Ecto neural progenitor cell (in vitro differentiated cells): ENCODE results near the gene NUP62CL.
"Not testable (repeated sequence)": the region's sequence is repeated elsewhere in the genome, so short reads cannot be mapped to it uniquely, and the experiment has no call there.

ENCODE experiments used
- DNase-seq: peaks from one replicate; pipeline ENCODE4 v3.0.0-alpha.2; 2018; ENCODE audit warnings: low spot score

Gene NUP62CL

DNA sequence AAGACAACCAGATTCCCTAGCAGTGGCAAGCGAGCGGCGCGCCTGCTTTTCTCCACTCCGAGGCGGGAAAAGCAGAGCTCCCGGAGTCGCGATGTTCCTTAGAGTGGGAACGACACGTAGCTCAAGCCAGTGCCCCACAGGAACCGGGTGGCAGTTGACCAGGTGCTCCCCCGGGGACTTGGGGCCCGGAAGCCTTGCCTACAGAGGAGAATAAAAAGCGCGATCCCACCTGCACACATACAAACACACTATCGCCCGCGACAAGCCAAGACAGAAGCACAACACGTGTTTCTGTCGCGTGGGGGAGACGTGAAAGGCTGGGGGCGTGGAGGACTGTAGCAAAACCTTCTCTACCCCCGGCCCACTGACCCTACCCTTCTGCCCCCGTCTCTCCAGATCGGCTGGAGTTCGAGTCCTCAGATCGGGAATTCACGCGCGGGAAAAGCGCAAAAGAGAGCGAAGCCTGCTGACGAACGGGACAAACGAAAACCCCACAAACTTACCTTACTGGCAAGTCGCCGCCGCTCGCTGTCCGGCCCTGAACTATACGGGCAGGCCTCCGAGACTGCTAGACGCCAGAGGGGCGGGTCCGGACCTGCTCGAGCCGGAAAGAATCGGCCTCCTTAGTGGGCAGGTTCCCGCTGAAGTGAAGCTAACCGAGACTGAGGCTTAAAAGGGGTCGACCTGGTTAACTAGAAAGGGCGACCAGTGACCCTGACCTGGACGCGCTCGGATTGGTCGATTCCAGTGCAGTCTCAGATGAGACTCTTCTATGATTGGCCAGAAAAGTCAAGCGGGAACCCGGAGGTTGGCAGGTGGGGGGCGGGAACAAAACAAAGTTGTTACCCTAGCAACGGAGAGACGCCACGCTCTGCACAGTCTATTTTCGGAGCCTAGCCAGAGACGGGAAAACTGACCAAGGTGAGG is at the start of gene NUP62CL, which contains the start of gene DNAAF6:
Gene NUP62CL, minus strand, starts transcription at position 664 of the 927 bp plus-strand sequence. CDS start 31,287 bp downstream, outside the sequence.
Gene DNAAF6, plus strand, starts transcription at position 842 of the 927 bp plus-strand sequence. CDS start 6,265 bp downstream, outside the sequence.
- peak; percentile 89 for DNase-seq

DNA sequence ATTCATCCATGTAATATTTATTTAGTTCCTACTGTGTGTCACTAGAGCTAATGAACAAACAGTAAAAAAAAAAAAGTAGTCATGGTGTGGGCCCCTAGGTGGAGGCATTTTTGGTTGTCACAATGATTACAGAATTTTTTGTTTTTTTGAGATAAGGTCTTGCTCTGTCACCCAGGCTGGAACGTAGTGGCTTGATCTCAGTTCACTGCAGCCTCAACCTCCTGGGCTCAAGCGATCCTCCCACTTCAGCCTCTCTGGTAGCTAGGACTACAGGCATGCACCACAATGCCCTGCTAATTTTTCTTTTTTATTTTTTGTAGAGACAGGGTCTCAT is 22.2 kb upstream of the NUP62CL start:
- DNase-seq = no peak

DNA sequence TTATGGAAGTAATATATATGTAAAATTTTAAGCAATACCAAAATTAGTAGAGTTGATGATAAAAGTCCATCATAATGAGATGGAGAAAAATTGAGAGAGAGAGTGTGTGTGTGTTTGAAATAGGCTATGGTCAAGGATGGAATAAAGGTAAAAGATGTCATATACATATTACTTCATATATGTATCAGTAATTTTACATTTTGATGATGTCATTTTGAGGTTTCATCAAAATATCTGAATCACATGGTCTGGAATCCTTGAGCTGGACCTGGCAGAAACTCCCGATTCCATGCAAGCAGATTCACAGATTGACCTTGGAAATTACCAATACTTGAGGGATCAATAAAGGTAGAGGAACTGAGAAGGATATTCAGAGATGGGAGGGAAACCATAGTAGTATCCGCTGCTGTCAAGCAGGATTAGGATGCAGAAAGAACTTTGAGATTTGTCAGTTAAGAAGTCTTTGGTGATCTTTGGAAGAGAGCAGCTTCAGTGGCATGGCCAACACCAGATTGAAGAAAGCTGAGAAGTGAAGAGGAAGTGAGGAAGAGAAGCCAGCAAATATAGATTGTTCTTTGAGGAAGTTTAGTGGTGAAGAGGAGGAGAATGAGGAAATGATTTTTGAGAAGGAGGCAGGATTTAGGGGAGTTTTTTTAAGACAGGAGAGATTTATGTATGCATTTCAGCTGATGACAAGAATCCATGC is 21.7 kb upstream of the NUP62CL start:
- no peak for DNase-seq

DNA sequence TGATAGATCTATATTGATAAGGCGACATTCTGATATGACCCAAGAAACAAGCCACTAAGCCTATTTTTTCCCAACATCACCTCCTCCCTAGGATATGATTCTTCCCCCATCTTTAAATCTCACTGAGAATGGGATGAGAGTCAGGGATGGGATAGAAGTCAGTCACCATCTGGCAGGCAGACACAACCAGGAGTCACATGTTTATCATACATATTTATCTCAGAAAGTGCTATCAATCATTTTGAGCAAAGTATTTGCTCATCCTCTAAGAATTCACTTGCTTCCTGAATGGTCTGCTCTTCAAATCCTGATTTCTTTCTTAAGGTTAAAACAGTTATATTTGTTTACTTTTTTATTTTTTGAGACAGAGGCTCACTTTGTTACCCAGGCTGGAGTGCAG is 20.5 kb upstream of the NUP62CL start:
- no peak for DNase-seq

GRCh38 chrX:107213477-107213876 is 7.2 kb upstream of the NUP62CL start:
- no peak for DNase-seq

DNA sequence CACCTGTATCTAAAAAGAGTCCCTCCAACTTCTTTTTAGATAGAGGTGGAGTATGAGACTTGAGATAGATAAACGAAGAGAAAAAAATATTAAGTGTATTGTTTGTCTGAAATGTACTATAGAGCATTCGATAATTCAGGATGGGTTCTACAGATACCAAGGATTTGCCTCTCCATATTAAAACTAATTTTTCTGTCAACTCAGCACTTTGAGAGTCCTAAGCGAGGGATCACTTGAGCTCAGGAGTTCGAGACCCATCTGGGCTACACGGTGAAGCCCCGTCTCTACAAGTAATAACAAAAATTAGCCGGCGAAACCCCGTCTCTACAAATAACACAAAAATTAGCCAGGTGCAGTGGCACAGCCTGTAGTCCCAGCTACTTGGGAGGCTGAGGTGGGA is 1.7 kb upstream of the NUP62CL start:
- DNase-seq = no peak

GRCh38 chrX:107207089-107207488 is 856 bp upstream of the NUP62CL start:
- no peak for DNase-seq

GRCh38 chrX:107206697-107207065 is 448 bp upstream of the NUP62CL start:
- no peak for DNase-seq

DNA sequence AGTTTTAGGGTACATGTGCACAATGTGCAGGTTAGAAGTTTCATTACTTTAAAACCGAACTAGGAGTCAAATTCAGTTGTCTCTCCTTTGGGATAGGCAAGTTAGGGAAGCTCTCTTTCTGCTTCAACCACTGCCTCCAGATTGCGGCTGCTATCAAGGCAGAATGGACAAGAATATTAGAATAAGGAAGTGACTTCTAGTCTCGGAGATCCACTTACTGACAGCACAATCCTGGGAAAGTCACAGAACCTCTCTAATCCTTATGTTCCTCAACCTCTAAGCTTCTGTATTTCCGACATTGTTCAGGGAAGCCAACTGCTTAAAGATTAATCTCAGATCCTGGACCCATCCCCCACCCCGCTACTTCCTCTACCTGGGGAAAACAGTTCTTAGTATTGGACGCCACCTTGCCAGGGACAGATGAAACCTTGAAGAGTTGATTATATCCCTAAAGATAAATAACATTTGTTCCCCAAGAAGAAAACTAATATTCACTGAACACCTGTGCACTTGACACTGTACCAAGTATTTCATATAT is 2.1 kb downstream of the NUP62CL start:
- no peak for DNase-seq

GRCh38 chrX:107199491-107199890 is 6.7 kb downstream of the NUP62CL start:
- no peak for DNase-seq

GRCh38 chrX:107198074-107198473 is 8.2 kb downstream of the NUP62CL start:
- not testable (repeated sequence) for DNase-seq

DNA sequence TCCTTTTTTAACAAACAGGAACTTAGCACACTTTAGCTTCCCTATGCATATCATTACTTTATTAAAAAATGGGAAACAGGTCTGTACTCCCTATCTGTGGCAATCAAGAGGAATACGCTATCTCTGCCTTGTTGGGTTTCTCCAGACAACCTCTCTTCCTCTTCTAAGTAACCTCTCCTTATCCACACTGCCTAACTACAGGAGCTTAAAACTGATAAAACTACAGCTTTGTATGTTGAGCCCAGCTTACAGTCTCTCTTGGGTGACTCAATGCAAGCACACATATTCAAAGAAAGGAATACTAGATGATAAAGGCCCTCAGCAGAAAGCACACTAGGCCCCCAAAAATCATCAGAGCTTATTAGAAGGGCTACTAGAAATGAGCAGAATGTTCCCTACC is 8.9 kb downstream of the NUP62CL start:
- no peak for DNase-seq

GRCh38 chrX:107171369-107172102 is 34.7 kb downstream of the NUP62CL start:
- no peak for DNase-seq

DNA sequence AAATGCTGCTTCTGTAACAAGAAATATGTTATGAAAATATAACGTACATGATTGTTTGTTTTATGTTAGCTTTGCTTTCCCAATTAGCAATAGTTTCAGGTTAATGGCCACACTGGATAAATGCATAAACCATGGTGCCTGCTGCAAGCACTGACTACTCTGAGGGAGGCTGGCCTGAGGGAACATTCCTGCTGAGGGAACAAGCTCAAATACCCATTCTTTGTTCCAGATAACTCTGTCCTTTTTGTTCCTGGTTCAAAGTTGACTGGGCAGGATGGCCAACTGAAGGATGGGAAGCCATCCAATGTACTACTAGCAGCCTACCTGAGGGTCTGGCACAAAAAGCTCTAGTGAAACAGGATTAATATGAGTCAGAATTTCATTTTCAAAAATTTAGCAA is 37.5 kb downstream of the NUP62CL start:
- DNase-seq = no peak

DNA sequence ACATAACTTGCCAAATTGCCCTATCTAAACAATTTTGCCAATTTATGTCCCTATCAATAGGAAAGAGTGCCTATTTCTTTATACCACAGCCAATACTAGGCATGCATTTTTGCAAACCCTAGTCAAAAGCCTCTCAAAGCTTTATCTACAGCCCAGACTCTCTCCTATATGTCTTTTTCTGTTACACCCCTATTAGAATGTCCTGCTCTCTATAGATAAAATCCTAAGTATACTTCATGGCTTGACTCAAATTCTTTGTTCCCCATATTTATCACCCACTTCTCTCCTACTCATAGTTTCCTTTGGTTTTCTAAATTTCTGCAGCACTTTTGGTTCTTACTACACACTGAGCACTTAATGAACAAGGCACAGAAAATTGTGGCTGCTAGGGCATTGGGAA is 38.0 kb downstream of the NUP62CL start:
- no peak for DNase-seq

DNA sequence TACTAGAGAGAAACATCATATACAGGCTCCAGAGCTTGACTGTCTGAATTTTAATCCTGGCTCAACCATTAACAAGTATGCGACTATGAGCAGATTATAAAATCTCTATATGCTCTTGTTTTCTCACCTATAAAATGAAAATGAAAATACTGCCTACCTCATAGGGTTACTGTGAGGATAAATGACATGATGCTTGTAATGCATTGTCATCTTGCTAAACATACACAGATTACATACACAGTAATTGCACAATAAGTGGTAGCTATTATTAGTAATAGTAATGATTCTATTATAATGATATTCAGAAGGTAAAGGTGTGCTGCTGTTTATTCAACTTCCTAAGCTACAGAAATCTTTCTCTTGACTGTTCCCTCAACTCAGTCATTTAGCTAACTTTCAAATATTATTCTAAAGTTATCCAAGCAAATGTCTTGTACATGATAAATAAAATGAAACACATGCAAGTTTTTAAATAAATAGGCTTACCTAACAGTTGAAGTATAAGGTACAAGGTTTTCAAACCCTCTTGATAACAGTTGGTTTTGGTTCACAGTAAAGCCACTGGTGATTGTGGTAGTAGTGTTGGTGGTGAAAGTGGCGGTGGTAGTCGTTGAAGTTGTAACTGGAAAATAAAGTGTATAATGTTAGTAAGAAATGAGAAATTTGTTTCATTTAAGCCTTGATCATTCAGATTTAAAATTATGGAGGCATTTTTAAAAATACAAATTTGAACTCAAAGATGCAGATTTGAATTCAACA is 38.9 kb downstream of the NUP62CL start:
- no peak for DNase-seq

DNA sequence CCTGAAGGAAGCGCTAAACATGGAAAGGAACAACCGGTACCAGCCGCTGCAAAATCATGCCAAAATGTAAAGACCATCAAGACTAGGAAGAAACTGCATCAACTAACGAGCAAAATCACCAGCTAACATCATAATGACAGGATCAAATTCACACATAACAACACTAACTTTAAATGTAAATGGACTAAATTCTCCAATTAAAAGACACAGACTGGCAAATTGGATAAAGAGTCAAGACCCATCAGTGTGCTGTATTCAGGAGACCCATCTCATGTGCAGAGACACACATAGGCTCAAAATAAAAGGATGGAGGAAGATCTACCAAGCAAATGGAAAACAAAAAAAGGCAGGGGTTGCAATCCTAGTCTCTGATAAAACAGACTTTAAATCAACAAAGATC is 48.6 kb downstream of the NUP62CL start:
- DNase-seq = not testable (repeated sequence)

GRCh38 chrX:107155621-107156430 is 50.4 kb downstream of the NUP62CL start:
- not testable (repeated sequence) for DNase-seq

DNA sequence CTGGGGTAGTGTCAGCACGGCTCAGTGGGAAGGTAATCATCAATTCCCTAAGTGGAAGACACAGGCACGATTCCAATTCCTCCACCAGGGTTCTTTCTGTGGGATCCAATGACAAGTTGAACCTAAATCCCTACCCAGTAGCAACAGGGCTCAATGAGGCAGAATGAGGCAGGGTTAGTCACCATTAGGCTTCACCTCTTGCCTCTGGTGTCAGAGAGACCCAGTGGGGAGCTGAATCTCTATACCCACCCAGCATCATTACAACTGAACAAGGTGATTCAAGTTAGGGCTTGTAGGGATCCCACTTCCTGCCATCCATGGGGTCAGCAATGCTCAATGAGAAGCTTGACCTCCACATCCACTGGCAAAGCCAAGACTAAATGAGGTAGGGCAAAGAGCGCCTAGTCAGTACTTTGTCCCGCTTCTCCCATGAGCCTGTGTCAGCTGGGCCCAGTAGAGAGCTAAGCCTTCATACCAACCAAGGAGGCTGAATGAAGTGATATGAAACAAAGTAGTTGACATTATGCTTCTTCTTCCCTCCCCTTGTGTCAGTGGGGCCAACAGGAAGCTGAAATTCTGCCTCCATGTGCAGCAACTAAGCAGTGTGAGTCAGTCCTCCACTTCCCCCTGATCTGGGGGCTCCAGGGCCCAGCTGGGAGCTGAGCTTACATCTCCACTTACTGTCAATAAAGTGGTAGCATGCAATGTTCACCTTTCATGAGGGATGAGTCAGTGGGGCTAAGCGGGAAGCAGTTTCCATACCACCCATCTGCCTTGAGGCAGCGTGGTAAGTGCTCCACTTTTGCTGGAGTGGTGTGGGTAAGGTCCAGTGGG is 51.2 kb downstream of the NUP62CL start:
- no peak for DNase-seq

DNA sequence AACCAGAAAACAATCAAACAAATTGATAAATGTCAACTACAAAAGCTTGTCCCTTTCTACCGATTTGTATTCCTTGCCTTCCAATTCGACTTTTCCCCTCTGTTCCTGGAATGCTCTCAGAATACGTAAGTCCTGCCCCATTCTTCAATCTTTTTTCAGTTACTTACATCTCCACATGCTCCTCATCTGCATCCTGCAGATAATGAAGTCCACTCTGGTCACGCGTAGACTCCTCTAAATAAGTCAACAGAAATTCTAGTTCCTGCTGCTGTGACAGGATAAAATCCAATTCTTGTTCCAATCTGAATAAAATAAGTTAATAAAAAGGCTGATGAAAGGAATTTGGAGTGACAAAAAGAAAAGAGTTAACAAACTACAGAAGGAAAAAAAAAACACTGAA is 53.2 kb downstream of the NUP62CL start:
- DNase-seq = no peak
